GM23248 (cell line): ENCODE data around the gene NCAM1. TPM values are rescaled to one million over a fixed set of nuclear protein-coding genes. Genes with fewer than 3 reads are reported as not detected.

Source experiments
- DNase-seq: peaks from one replicate; pipeline ENCODE4 v3.0.0-alpha.2; 2015
- H2AFZ ChIP-seq: fragments of 200-600 bp; sonication (generic); 2 replicates; pipeline ENCODE4 v1.6.1; 2016; ENCODE audit warnings: antibody characterized with exemption
- H3F3A ChIP-seq: fragments of 200-600 bp; sonication (generic); 2 replicates; pipeline ENCODE4 v1.6.1; 2016; ENCODE audit warnings: mild to moderate bottlenecking, antibody characterized with exemption, mixed run types; ENCODE audit not compliant: insufficient read depth
- H3K27ac ChIP-seq: fragments of 200-600 bp; sonication (generic); 2 replicates; pipeline ENCODE4 v1.5.1; 2016; ENCODE audit warnings: mild to moderate bottlenecking
- H3K27me3 ChIP-seq: fragments of 200-600 bp; sonication (generic); replicated peaks from 2 replicates; pipeline ENCODE4 v1.6.1; 2016; ENCODE audit warnings: mild to moderate bottlenecking; ENCODE audit not compliant: insufficient read depth
- H3K36me3 ChIP-seq: fragments of 200-600 bp; sonication (generic); 2 replicates; pipeline ENCODE4 v1.6.1; 2016; ENCODE audit warnings: low read depth, mild to moderate bottlenecking
- H3K4me1 ChIP-seq: fragments of 200-600 bp; sonication (generic); 2 replicates; pipeline ENCODE4 v1.6.1; 2016; ENCODE audit warnings: mild to moderate bottlenecking; ENCODE audit not compliant: insufficient read depth
- H3K4me2 ChIP-seq: fragments of 200-600 bp; sonication (generic); one replicate; pipeline ENCODE4 v1.6.1; 2016; ENCODE audit warnings: mild to moderate bottlenecking; ENCODE audit not compliant: unreplicated experiment
- H3K4me3 ChIP-seq: fragments of 200-600 bp; sonication (generic); 2 replicates; pipeline ENCODE4 v1.5.1; 2016; ENCODE audit warnings: mild to moderate bottlenecking
- H3K79me2 ChIP-seq: fragments of 200-600 bp; sonication (generic); 2 replicates; pipeline ENCODE4 v1.6.1; 2016; ENCODE audit warnings: mild to moderate bottlenecking; ENCODE audit not compliant: insufficient read depth
- H3K9ac ChIP-seq: fragments of 200-600 bp; sonication (generic); 2 replicates; pipeline ENCODE4 v1.6.1; 2016; ENCODE audit warnings: mild to moderate bottlenecking
- H3K9me2 ChIP-seq: fragments of 200-600 bp; sonication (generic); 2 replicates; pipeline ENCODE4 v1.6.1; 2016; ENCODE audit warnings: mixed run types, mild to moderate bottlenecking, moderate library complexity; ENCODE audit not compliant: insufficient read depth
- H3K9me3 ChIP-seq: fragments of 200-600 bp; sonication (generic); one replicate; pipeline ENCODE4 v1.6.1; 2017; ENCODE audit warnings: low read depth
- H4K20me1 ChIP-seq: fragments of 200-600 bp; sonication (generic); 2 replicates; pipeline ENCODE4 v1.6.0; 2016; ENCODE audit not compliant: insufficient read depth
- EZH2 ChIP-seq: fragments of 200-600 bp; sonication (generic); IDR thresholded peaks from 2 replicates; pipeline ENCODE4 v1.6.1; 2018; ENCODE audit warnings: antibody characterized with exemption, mild to moderate bottlenecking; ENCODE audit not compliant: insufficient read depth, poor library complexity, severe bottlenecking
- EZH2phosphoT487 ChIP-seq: fragments of 200-600 bp; sonication (generic); IDR thresholded peaks from 2 replicates; pipeline ENCODE4 v1.6.1; 2018; ENCODE audit warnings: antibody characterized with exemption, moderate library complexity, mild to moderate bottlenecking, low read depth; ENCODE audit not compliant: insufficient read depth
- WGBS, 2 experiments: methylation state at CpG; one replicate each; pipeline ENCODE4 v1.1.6; 2015 to 2017; ENCODE audit warnings: low lambda C conversion rate in 2 of 2, low coverage in 1 of 2; ENCODE audit errors: missing lambda C conversion rate in 2 of 2; 5-methylcytosine and 5-hydroxymethylcytosine counted together
- in situ Hi-C: fragments of 300-500 bp; cut with MboI; formaldehyde crosslinking; loops from 2 replicates; pipeline ENCODE4 v1.15.0; 2020
- polyA plus RNA-seq: library from polyadenylated mRNA; unstranded; fragments of >200 nt; fragmentation: Nextera tagmentation; extraction: Ambion mirVana; gene quantifications from 2 replicates; pipeline ENCODE4 v1.2.1, GENCODE V29; 2016
- total RNA-seq: library from RNA; depleted of rRNA; stranded (reverse); fragments of >200 nt; shearing (Covaris generic); gene quantifications from 2 replicates; pipeline ENCODE4 v1.2.3, GENCODE V29; 2014

Gene NCAM1
- total and polyA plus RNA-seq, 2 experiments from 2014 or later = 1.5 to 1.8 TPM

DNA sequence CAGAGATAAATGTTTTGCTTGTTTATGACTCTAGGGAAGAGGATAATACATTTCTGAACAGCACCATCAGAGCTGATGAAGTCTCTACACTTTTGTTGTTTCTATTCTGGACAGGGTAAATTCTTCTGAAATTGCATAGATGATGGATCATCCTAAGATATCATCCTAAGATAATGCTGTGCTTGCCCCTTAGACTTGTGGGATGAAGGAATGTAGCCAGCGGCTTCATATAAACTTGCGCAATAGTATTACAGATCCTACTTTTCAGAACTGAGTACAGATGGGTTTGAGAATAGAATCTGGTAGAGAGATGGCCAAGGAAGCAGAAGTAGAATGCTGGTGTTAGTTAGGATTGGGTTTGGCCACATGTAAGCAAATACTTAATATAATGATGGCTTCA, 61.0 kb downstream of the NCAM1 start:
- Histone ChIP-seq H3K9ac (no peak overlapping the region), H3K27ac (no peak overlapping the region), H3K4me1 (peaks cover 16% of the 10 kb centered on the region; the same call in 1 of the 2 replicates), H3K27me3 (no peaks in the 10 kb centered on the region; the same call in 1 of the 2 replicates), H3K9me2 (no peaks in the 10 kb centered on the region), H2AFZ (no peak overlapping the region), H3K79me2 (no peaks in the 10 kb centered on the region), H3K36me3 (no peaks in the 10 kb centered on the region), H4K20me1 (no peaks in the 10 kb centered on the region), H3K4me2 (no peak overlapping the region), H3K9me3 (no peaks in the 10 kb centered on the region), H3F3A (peaks cover 4% of the 10 kb centered on the region; the same call in 1 of the 2 replicates), H3K4me3 (no peak overlapping the region)
- DNase-seq = peak; percentile 35
- 54 to 63% methylated on average over 2 of the region's 2 CpGs for WGBS, 2 experiments
- in situ Hi-C loops = no loop called here
- TF ChIP-seq EZH2 (no peak), EZH2phosphoT487 (no peak)

DNA sequence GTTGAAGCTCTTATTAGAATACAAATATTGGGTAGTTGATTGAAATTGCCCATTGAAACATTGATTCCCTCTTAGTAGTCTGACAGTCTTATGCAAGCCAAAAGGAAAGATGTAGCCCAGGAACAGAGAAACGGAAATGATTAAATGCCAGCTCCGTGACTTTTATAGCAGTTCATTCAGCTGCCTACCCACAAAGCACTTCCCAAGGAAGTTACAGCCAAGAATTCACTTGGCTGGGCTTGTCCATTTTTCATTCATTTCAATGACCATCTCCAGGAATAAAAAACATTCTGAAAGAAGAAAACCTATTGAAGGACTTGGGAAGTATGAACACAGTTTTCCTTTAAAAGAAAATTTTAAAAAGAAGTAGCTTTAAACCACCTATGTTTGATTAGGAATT, 62.0 kb downstream of the NCAM1 start:
- Histone ChIP-seq H3K79me2 (no peaks in the 10 kb centered on the region), H3K4me1 (peaks cover 16% of the 10 kb centered on the region; the same call in 1 of the 2 replicates), H3F3A (peaks cover 4% of the 10 kb centered on the region; the same call in 1 of the 2 replicates), H3K27ac (no peak overlapping the region), H3K9me2 (no peaks in the 10 kb centered on the region), H3K9ac (no peak overlapping the region), H4K20me1 (no peaks in the 10 kb centered on the region), H3K27me3 (no peaks in the 10 kb centered on the region; the same call in 1 of the 2 replicates), H2AFZ (no peak overlapping the region), H3K9me3 (no peaks in the 10 kb centered on the region), H3K36me3 (no peaks in the 10 kb centered on the region), H3K4me3 (no peak overlapping the region), H3K4me2 (no peak overlapping the region)
- TF ChIP-seq EZH2phosphoT487 = no peak
- TF ChIP-seq EZH2 = no peak
- DNase-seq = peak; percentile 45
- in situ Hi-C loops = no loop called here
- 2% methylated on average over 2 of the region's 2 CpGs for WGBS, 2 experiments

GRCh38 chr11:113023986-113024385, 62.8 kb downstream of the NCAM1 start:
- in situ Hi-C loops = no loop called here
- WGBS, 2 experiments = 79 to 92% methylated on average over 4 of the region's 4 CpGs
- peaks cover 4% of the 10 kb centered on the region; the same call in 1 of the 2 replicates for H3F3A ChIP-seq

GRCh38 chr11:113026778-113027177, 65.6 kb downstream of the NCAM1 start:
- no peaks in the 10 kb centered on the region for H4K20me1 ChIP-seq
- WGBS, 2 experiments = 63 to 65% methylated on average over 3 of the region's 3 CpGs
- H3K79me2 ChIP-seq = no peaks in the 10 kb centered on the region
- H3K9me2 ChIP-seq = no peaks in the 10 kb centered on the region
- H3K9ac ChIP-seq = no peak overlapping the region
- peaks cover 4% of the 10 kb centered on the region; the same call in 1 of the 2 replicates for H3F3A ChIP-seq
- H3K4me2 ChIP-seq = no peak overlapping the region
- H3K9me3 ChIP-seq = no peaks in the 10 kb centered on the region
- H3K27ac ChIP-seq = no peak overlapping the region
- no peaks in the 10 kb centered on the region for H3K36me3 ChIP-seq
- peaks cover 16% of the 10 kb centered on the region; the same call in 1 of the 2 replicates for H3K4me1 ChIP-seq
- in situ Hi-C loops = no loop called here
- DNase-seq = no peak
- TF ChIP-seq EZH2phosphoT487 = no peak
- TF ChIP-seq EZH2 = no peak
- H3K27me3 ChIP-seq = no peaks in the 10 kb centered on the region; the same call in 1 of the 2 replicates
- no peak overlapping the region for H2AFZ ChIP-seq
- no peak overlapping the region for H3K4me3 ChIP-seq

More at GRCh38 chr11:113023986-113024385, 62.8 kb downstream of the NCAM1 start:
- Histone ChIP-seq H3K9me2 (no peaks in the 10 kb centered on the region), H3K27ac (no peak overlapping the region), H3K4me2 (no peak overlapping the region), H2AFZ (no peak overlapping the region), H3K9ac (no peak overlapping the region), H3K4me1 (peaks cover 16% of the 10 kb centered on the region; the same call in 1 of the 2 replicates), H3K9me3 (no peaks in the 10 kb centered on the region), H3K79me2 (no peaks in the 10 kb centered on the region), H3K27me3 (no peaks in the 10 kb centered on the region; the same call in 1 of the 2 replicates), H4K20me1 (no peaks in the 10 kb centered on the region), H3K4me3 (no peak overlapping the region), H3K36me3 (no peaks in the 10 kb centered on the region)
- no peak for DNase-seq
- no peak for TF ChIP-seq EZH2
- no peak for TF ChIP-seq EZH2phosphoT487

DNA sequence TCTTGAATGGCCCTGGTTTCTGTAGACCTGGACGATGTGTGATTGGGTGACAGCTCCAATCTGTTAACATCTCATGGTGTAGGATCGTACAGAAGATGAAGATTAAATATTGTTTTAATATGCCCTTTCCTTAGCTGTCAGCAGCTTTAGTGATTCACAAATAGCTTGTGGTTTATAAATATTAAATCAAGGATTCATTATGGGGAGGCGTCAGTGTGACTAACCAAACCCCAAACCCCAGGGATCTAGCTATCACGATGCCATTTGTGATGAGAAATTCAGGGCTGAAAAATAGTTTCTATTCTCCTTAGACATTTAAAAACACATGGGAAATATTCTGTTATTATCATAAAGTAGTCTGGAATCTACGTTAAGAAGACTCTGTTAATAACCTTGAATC, 73.4 kb downstream of the NCAM1 start:
- Histone ChIP-seq H3K27me3 (no peaks in the 10 kb centered on the region), H3K27ac (no peak overlapping the region), H2AFZ (no peak overlapping the region), H3K36me3 (no peaks in the 10 kb centered on the region), H4K20me1 (no peaks in the 10 kb centered on the region), H3F3A (no peaks in the 10 kb centered on the region), H3K9me2 (no peaks in the 10 kb centered on the region), H3K9me3 (no peaks in the 10 kb centered on the region), H3K9ac (no peak overlapping the region), H3K4me3 (no peak overlapping the region), H3K4me2 (no peak overlapping the region), H3K4me1 (no peaks in the 10 kb centered on the region), H3K79me2 (no peaks in the 10 kb centered on the region)
- in situ Hi-C loops = no loop called here
- no peak for TF ChIP-seq EZH2
- TF ChIP-seq EZH2phosphoT487 = no peak
- DNase-seq = peak; percentile 39
- WGBS, 2 experiments = 33 to 38% methylated on average over 5 of the region's 5 CpGs
